ENCODE results near the gene CAPN13.

DNA sequence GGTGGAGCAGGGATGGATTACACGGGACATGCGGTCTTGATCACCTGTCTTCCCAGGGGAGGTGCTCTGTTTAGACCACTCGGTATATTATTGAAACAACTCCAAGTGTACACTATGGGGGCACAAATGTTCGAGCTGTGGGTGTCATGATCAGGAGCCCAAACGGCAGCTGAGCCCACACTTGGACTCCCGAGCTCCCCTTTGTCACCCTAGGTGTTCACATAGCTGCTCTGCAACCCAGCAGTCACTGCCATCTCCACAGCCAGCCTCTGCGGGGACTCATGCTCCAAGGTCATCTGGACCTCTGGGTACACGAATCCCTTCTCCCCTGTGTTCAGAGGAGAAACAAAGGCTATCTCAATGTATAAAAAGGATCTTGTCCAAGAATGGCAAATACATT, 46.0 kb downstream of the CAPN13 start:
- TF ChIP-seq CTCF (IDR thresholded peaks at IDR 0.05; ENCODE audit: insufficient read depth, low read depth, low read length): no peak
- TF ChIP-seq EZH2 (IDR thresholded peaks at IDR 0.05; ENCODE audit: insufficient read depth, low read length): no peak
